Fibroblast of skin of right biceps (primary cell): Measurements from ENCODE around the gene BCR.

Source experiments
- DNase-seq: peaks from one replicate; pipeline ENCODE4 v3.0.0-alpha.2; 2013

BCR gene

DNA sequence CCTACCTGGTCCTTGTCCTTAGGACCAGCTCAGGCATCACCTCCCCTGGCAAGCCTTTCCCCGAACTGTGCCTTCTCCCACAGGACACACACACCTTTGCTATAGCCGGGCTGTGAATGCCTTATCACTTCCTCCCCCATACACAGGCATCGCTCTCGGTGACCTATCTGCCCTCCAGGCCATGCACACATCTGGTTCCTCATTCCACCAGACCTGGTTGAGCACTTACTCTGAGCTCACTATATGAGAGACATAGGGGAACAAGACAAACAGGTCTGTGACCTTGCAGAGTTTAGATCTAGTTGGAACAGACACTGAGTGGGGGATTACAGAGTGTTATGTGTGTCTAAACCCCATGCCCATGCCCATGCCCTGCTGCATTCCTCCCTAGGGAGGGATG lies 3.1 kb upstream of the BCR start:
- DNase-seq = no peak

DNA sequence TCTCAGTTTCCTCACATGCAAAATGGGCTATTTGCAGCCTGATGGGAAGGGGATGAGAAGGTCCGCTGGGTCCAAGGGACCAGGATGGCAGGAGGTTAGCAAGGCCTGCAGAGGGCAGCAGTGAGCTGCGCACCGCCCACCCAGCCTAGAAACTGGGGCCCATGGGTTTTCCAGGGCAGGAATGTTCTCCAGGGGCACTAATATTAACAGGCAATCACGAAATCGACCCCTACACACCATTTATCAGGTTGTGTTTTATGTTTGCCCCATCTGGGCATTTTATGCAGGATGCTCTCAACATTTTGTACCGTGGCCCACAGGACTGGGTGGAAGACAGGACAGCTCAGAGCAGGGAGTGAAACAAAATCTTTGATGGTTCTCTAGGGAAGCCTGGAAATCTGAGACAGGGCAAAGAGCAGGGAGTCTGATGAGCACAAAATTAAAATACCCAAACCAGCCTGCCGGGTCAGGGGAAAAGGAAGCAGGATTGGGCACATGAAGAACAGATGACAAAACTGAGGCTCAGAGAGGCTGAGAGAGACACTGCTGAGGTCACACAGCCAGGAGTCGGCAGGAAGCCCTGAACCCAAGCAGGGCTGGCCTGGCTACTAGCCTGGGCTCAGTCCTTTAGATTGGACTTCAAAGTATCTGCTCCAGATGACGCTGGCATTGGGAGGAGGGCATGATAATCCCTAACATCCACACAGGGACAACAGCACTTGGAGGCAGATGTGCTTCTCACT lies 1.6 kb upstream of the BCR start:
- peak; percentile 35 for DNase-seq

DNA sequence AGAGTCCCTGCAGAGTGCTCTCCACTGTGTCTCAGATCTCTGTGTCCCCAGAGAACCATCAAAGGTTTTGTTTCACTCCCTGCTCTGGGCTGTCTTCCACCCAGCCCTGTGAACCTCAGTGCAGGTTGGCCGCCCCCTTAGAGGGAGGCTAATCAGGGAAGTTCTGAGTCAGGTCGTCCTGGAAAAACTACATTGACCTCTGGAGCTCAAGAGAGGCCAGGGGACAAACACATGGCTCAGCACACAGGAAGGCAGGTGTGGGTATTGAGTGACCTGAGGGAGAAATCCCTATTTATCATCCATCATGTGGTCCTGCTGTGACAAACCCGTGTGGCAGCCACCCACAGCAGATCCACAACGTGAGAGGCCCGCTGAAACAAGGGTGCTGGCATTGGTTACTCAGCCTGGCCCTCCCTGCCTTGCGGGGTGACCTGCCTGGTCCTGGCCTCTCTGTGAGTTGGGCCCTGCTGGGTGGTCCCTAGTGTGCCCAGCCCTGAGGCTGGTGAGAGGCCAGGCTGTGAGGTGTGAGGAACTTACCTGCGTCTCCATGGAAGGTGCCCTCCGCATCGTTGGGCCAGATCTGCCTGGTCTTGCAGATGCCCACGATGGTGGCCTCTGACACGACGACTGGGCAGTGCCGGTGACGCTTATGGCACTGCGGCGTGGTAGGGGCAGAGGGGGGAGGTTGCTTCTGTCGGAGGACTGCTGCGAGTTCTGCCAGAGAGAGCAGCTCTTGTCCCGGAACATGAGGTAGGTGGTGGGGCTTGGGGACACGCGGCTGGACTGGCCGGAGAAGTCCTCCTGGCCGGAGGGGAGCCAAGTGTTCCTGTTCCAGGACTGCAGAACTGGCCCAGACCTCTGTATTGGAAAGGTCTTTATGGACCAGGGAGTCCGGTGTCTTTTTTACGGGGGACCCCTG lies 669 bp upstream of the BCR start:
- DNase-seq = no peak

DNA sequence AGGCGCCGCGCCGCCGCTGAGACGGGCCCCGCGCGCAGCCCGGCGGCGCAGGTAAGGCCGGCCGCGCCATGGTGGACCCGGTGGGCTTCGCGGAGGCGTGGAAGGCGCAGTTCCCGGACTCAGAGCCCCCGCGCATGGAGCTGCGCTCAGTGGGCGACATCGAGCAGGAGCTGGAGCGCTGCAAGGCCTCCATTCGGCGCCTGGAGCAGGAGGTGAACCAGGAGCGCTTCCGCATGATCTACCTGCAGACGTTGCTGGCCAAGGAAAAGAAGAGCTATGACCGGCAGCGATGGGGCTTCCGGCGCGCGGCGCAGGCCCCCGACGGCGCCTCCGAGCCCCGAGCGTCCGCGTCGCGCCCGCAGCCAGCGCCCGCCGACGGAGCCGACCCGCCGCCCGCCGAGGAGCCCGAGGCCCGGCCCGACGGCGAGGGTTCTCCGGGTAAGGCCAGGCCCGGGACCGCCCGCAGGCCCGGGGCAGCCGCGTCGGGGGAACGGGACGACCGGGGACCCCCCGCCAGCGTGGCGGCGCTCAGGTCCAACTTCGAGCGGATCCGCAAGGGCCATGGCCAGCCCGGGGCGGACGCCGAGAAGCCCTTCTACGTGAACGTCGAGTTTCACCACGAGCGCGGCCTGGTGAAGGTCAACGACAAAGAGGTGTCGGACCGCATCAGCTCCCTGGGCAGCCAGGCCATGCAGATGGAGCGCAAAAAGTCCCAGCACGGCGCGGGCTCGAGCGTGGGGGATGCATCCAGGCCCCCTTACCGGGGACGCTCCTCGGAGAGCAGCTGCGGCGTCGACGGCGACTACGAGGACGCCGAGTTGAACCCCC lies 798 bp downstream of the BCR start:
- peak; percentile 6 for DNase-seq

DNA sequence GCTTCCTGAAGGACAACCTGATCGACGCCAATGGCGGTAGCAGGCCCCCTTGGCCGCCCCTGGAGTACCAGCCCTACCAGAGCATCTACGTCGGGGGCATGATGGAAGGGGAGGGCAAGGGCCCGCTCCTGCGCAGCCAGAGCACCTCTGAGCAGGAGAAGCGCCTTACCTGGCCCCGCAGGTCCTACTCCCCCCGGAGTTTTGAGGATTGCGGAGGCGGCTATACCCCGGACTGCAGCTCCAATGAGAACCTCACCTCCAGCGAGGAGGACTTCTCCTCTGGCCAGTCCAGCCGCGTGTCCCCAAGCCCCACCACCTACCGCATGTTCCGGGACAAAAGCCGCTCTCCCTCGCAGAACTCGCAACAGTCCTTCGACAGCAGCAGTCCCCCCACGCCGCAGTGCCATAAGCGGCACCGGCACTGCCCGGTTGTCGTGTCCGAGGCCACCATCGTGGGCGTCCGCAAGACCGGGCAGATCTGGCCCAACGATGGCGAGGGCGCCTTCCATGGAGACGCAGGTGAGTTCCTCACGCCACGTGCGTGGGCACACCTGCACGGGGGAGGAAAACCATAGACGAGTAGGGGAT lies 1.5 kb downstream of the BCR start:
- DNase-seq = no peak

DNA sequence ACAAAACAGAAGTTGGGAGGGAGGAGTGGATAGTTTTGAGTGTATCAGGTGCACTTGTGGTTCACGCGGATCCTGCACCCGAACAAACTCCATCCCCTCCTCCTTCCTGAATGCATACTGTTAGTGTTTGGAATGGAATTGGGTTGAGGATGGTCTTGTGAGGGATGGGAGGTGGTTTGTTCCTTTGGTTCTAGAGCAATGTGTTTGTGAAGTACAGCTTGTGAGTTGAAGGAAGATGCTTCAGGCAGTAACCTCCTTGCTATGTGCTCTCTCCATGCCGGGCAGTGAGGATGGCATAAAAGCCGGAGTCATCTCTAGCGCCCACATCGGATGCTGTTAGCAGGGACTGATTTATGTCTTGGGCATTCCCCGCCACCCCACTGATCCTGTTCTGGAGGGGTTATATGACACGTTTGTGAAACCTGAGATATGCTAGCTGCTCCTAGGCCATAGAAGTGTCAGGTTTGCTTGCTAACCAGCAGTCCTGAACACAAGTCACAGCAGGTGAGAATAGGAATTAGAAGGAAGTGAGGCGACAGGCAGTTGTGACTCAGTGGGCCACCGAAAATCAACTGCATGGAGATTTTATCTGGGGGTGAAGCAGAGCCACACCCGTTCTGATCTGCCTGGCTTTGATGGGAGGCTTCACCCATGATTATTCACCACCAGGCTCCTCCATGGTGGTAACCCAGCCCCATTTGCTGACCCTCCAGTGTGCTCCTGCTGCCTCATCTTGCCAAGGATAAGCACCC lies 2.2 kb downstream of the BCR start:
- peak; percentile 25 for DNase-seq

DNA sequence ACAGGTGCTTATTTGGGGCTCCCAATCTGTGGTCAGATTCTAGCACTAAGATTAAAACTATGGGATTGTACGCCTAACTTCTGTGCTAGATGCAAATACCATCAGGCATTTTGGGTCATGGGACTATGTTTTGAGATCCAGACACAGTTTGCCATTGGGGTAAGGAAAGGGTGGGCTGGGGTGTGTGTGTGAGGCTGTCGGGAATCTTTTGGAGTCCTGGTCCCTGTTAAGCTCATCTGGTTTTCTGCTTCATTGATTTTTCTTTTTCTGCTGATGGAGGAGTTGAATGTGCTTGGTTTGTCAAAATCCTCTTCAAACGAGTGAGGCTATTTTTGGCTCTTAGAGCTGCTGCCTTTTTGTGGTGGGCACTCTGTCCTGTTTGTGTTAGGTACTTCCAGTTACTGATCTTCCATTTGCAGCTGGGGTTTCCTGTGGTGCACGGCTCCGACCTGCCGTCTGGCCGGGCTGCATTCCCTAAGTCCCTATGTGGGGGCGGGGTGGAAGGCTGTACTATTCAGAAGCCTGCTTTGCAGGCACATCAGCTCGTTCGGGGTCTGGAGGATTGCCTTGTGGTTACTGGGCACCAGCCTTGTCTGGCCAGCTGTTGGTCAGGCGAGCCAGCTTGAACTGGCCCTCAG lies 2.9 kb downstream of the BCR start:
- peak; percentile 44 for DNase-seq

DNA sequence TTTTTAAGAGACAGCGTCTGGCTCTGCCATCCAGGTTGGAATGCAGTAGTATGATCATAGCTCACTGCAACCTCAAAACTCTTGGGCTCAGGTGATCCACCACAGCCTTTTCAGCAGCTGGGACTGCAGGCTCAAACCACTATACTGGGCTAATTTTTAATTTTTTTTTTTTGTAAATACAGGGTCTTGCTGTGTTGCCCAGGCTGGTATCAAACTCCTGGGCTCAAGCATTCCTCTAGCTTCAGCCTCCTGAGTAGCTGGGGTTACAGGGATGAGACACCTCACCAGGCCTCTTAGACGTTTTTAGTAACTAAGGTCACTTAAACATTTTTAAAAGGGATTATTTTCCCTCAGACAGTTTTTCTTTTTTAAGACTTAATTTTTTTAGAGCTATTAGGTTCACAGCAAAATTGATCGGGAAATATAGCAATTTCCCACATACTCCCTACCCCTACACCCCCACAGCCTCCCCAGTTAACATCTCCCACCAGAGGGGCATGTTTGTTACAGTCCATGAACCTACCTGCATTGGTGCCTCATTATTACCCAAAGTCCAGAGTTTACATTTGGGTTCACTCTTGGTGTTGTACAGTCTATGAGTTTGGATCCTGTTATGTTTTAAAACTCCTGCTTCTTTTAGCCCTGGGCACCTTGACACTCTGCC lies 3.9 kb downstream of the BCR start:
- no peak for DNase-seq

DNA sequence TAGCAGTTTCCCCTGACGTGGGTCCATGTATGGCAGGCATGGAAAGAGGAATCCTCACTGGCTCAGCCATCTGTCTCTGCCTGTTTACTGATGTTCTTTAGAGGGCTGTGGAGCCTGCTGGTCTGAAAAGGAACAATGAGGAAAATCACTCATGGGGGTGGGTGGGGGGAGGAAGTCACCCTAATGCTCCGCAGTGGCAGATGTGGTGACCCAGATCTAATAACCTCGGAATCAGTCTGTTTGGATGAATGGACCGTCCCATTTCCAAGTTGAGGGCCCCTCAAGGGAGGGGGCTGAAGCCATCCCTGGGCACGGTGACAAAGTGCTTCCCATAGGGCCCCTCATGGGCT lies 4.4 kb downstream of the BCR start:
- DNase-seq = no peak

DNA sequence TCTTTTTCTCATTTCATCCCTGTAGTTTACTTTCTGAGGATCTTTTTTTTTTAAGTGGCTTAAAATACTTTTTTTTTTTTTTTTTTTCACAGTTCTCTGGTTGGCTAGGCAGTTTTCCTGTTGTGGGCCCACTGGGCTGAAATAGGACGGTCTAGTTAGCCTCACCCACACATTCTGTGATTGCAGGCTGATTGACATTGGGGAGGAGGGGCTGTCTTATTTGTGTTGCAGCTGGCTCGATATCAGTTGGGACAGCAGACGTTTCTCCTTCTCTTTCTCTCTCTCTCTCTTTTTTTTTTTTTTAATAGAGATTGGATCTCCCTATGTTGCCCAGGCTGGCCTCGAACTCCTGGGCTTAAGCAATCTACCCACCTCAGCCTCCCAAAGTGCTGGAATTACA lies 6.9 kb downstream of the BCR start:
- DNase-seq = no peak

DNA sequence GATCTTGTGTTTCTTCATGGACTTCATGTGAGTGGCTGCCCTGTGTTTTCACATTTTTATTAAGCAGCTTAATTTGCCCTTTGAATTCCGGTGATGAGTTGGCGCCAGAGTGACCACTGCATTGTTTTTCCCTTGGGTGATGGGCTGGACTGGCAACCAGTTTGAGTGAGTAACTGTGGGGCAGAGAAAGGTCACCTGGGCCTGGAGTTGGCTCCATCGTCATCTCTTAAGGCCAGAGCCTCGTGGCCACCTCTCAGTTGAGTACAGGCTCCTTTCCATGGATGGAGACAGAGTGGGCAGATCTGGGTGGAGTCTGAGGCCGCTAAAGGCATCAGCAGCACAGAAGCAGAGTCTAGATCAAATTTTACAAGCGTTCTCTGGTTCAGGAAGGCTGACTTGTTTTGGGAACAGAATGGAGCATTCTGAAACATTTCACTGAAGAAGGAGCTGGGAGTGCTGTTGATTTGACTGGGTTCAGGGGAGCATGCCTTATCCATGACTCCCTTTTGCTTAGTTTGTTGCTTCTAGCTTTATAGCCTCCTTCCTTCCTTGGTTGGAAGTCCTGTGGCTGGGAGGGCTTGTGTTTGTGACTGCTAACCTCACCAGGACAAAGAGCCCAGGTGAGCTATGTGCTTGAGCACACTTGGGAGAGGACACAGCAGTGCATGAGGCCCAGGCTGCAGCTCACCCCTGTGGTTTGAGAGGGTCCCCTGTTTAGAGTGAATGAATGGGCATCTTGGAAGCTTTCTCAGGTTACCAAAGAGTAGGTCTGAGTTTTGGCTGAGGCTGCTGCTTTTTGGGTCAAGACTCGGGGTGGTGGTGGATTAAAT lies 7.8 kb downstream of the BCR start:
- no peak for DNase-seq

DNA sequence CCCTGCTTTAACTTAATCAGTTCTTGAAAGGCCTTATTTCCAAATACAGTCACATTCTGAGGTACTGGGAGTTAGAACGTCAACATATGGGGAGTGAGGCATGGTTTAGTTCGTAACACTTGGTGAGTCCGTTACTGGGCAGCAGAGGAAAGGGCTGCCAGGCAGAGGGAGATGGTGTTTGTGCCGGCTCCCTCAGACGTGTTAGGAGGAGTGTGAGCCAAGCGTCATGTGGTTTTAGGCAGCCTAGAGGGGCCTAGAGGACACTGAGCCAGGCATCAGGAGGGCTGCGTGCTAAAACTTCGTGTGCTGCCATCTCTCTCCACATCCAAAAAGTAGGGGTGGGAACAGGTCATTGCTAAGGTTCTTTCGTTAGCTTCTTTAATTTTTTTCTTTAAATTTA lies 10.2 kb downstream of the BCR start:
- no peak for DNase-seq

DNA sequence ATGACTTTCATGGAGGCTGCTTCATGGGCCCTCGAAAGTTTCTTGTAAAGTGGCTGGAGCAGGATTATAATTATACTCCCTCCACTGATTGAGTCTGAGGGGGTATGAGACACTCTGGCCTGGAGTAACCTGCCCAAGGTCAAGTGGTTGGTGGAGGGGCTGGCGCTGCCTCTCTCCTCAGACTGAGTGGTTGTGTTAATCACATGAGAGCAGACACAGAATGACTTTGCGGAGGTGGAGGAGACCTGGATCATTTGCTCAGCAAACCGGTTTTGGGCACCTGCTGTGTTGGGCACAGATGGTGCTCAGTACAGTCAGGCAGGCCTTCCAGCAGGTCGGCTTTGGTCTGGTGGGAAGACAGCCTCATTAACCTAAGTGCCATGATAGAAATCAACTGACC lies 11.8 kb downstream of the BCR start:
- no peak for DNase-seq

DNA sequence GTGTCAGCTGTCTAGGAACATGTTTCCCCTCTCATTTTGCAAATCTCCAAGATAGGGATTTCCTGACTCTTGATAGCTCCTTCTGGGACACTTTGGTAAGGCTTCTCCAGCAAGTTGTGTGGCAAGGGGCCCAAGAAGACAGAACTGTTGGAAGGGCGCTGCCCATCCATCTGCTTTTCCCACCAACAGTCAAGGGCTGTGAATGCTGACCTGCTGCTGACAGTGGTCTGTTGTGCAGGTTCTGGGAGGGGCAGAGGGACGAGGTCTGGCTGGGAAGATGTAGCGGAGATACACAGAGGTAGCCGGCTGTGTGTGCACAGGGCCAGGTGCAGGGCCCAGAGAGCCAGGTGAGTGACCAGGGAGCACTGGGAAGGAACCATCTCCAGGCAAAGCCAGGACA lies 12.2 kb downstream of the BCR start:
- no peak for DNase-seq

DNA sequence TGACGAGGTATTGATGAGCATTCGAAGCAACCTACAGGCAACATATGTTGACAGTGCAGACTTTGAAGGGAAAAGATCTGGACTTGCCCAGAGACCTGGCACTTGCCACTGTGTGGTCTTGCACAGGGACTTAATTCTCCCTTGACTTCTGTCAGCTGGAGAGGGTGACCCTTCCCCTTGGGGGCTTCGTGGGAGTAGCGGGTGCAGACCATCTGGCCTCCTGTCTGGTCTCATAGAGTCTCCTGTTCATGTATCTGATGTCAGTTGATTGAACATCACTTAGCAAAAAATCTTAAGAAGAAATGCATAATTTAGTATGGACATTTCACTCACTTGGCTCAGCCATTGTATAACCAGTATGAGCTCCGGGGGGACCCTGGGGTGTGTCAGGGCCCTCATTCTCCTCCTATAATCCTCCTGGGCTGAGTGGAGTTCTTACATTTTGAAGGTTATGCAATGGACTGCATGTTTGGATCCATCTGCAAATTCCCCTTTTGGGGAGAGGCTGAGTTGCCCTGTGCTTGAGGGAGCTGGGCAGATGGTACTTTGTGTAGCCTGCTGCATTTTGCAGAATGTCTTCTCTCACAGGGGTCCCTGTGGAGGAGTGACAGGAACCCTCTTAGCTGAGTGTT lies 13.0 kb downstream of the BCR start:
- no peak for DNase-seq

DNA sequence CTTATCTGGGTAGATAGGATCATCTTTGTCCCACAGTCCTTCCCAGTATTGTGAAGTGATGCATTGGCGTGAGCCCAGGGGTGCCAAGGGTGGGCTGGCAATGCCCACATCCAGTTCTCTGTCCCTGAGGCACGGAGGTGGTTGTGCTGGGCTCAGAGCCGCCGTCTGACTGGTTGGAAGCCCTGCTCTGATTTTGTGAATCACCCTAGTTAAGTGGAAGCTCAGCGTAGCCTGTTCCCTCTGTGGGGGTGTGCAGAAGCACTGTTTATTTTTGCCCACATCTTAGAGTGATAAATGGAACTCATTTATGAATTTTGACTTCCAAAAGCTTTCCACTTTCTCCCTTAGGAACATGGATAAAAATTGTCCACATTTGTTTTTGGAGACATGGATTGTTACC lies 13.6 kb downstream of the BCR start:
- peak; percentile 11 for DNase-seq

DNA sequence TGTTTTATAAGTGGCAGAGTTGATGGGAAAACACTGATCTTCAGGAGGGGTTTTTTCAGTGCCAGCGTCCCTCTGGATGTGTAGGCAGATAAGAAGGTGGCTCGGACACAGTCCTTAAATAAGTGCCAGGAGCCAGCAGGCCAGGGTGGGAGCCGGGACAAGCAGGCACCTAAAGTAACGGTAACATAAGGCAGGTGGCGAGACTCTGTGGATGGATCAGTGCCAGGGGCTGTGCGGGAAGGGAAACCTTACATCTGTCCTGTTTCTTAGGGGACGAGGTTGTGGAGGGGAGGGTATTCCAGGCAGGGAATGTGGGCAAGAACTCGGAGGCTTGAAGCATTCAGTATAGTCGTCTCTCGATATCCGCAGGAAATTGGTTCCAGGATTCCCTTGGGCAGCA lies 15.9 kb downstream of the BCR start:
- no peak for DNase-seq

DNA sequence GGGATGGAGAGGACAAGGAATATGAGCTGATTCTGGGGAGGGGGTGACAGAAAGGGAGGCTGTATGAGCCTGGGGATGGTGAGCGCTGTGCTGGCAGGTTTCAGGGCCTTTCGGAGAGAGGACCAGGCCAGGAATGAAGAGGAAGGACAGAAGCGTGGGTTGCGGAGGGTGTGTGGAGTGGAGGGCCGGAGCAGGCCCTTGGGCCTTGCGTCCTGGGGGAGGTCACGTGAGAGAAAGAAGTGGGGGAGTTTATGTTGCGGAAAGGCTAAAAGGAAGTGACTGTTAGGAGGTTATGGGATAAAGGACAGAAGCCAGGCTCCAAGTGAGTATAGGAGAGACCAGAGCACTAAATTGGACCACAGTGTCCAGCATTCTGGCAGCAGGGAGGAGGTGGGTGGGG lies 17.5 kb downstream of the BCR start:
- DNase-seq = no peak

DNA sequence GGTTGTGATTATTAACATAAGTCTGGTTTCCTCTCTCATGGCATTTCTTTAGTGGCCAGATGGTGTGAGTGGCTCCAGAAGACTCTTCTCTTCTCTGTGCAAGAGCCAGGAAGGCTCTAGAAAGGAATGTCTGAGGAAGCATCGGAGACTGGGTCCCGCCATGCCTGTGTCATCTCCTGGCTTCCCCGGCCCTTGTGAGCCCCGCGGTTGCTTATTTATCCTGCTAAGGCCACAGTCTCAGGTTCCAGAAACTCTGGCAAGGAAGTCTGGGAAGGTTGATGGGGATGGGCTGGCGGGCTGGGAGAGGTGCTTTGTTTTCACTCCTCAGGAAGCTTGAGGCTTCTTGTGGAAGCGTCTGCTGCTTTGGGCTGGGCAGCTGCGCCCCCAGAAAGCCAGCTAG lies 18.9 kb downstream of the BCR start:
- DNase-seq = no peak

DNA sequence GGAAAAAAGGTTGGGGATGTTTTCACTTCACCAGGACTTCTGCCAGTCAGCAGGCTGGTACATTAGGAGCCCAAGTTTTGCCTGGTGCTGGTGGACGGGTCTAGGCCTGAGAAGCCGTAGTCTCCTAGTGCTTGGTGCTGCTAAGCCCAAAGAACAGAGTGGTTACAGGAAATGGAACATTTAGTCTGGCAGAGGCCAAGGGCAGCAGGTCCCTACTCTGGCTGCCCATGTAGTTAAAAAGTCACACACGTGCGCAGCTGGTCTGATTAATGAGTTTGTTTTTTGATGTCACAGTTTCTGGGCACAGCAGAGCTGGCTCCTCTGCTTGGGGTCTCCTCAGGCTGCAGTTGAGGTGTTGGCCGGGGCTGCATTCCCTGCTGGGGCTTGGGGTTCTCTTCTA lies 20.6 kb downstream of the BCR start:
- no peak for DNase-seq
